Mesendoderm (in vitro differentiated cells): ENCODE measurements around the gene STK33.
"Not testable (repeated sequence)": the region's sequence is repeated elsewhere in the genome, so short reads cannot be mapped to it uniquely, and the experiment has no call there.

Source experiments
- DNase-seq: peaks from one replicate; pipeline ENCODE4 v3.0.0; 2013
- H2AK5ac ChIP-seq: 2 replicates; pipeline ENCODE4 v1.6.1; 2013; ENCODE audit warnings: low read length, inconsistent platforms
- H2BK120ac ChIP-seq: 2 replicates; pipeline ENCODE4 v1.6.1; 2013; ENCODE audit warnings: low read depth, mild to moderate bottlenecking, low read length, moderate library complexity, mixed read lengths
- H2BK15ac ChIP-seq: replicated peaks from 2 replicates; pipeline ENCODE4 v1.6.1; 2013; ENCODE audit warnings: low read depth, mild to moderate bottlenecking, moderate library complexity
- H2BK5ac ChIP-seq: 2 replicates; pipeline ENCODE4 v1.6.1; 2013; ENCODE audit warnings: low read length, inconsistent platforms
- H3K18ac ChIP-seq: 2 replicates; pipeline ENCODE4 v1.6.1; 2013; ENCODE audit warnings: mild to moderate bottlenecking, low read length, mixed read lengths
- H3K23ac ChIP-seq: one replicate; pipeline ENCODE4 v1.6.1; 2013; ENCODE audit warnings: low read length
- H3K27ac ChIP-seq: 2 replicates; pipeline ENCODE4 v1.5.1; 2013; ENCODE audit warnings: low read depth, mild to moderate bottlenecking, inconsistent platforms, low read length, moderate library complexity
- H3K27me3 ChIP-seq: 2 replicates; pipeline ENCODE4 v1.6.1; 2013; ENCODE audit warnings: low read length, control low read depth, mild to moderate bottlenecking, inconsistent platforms; ENCODE audit not compliant: insufficient read depth, poor library complexity
- H3K36me3 ChIP-seq: 2 replicates; pipeline ENCODE4 v1.6.1; 2013; ENCODE audit warnings: low read length, inconsistent platforms; ENCODE audit not compliant: control insufficient read depth, insufficient read depth
- H3K4ac ChIP-seq: one replicate; pipeline ENCODE4 v1.6.1; 2013; ENCODE audit warnings: low read depth, mild to moderate bottlenecking, low read length, moderate library complexity
- H3K4me1 ChIP-seq: 2 replicates; pipeline ENCODE4 v1.6.1; 2013; ENCODE audit warnings: low read depth, low read length, inconsistent platforms; ENCODE audit not compliant: control insufficient read depth
- H3K4me2 ChIP-seq: 2 replicates; pipeline ENCODE4 v1.6.1; 2013; ENCODE audit warnings: low read length
- H3K4me3 ChIP-seq: 2 replicates; pipeline ENCODE4 v1.5.1; 2013; ENCODE audit warnings: mild to moderate bottlenecking, low read length
- H3K56ac ChIP-seq: one replicate; pipeline ENCODE4 v1.6.1; 2013; ENCODE audit warnings: low read length
- H3K79me1 ChIP-seq: 2 replicates; pipeline ENCODE4 v1.6.1; 2013; ENCODE audit warnings: low read length, inconsistent platforms
- H3K79me2 ChIP-seq: 2 replicates; pipeline ENCODE4 v1.6.1; 2013; ENCODE audit warnings: mild to moderate bottlenecking, low read length; ENCODE audit not compliant: control insufficient read depth, insufficient read depth
- H3K9ac ChIP-seq: 2 replicates; pipeline ENCODE4 v1.6.1; 2013; ENCODE audit warnings: low read length, inconsistent platforms
- H4K5ac ChIP-seq: one replicate; pipeline ENCODE4 v1.6.1; 2013; ENCODE audit warnings: low read length
- H4K8ac ChIP-seq: one replicate; pipeline ENCODE4 v1.6.1; 2013; ENCODE audit warnings: low read depth, mild to moderate bottlenecking, control low read depth, low read length, moderate library complexity
- WGBS: extraction: QIAGEN DNeasy Blood & Tissue Kit; methylation state at CpG from one replicate; pipeline ENCODE4 v1.1.7; 2013; ENCODE audit warnings: low lambda C conversion rate, missing lambda C conversion rate; ENCODE audit not compliant: insufficient coverage; ENCODE audit errors: extremely low coverage; 5-methylcytosine and 5-hydroxymethylcytosine counted together

The STK33 gene

DNA sequence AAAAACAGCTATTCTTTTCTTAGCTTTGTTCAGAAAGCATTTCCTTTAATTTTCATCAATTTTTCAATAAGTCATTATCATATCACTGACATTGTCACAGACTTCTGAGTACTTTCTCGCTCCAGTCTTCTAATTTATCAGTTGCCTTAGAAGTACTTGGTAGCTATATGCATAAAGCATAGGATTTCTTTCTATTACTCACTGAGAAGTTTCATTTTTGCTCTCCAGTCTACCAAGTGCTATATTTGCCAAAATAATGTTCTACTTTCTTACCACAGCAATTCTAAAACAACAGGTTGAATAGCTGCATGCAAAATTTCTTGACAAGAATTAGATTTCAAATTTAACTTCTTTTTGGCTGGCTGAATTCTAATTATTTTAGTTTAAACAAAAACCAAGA is 116.3 kb downstream of the STK33 start:
- Histone ChIP-seq H3K27ac (no peak overlapping the region), H3K79me2 (no peaks in the 10 kb centered on the region), H3K4me2 (no peak overlapping the region), H3K4me1 (no peaks in the 10 kb centered on the region), H3K56ac (no peak overlapping the region), H2AK5ac (no peak overlapping the region), H3K79me1 (no peaks in the 10 kb centered on the region), H2BK5ac (no peak overlapping the region), H3K36me3 (no peaks in the 10 kb centered on the region), H2BK15ac (no peak overlapping the region), H3K27me3 (no peaks in the 10 kb centered on the region), H3K9ac (no peak overlapping the region), H4K5ac (no peak overlapping the region), H3K4ac (no peak overlapping the region), H2BK120ac (no peak overlapping the region), H4K8ac (no peak overlapping the region), H3K4me3 (no peak overlapping the region), H3K18ac (no peak overlapping the region), H3K23ac (no peak overlapping the region)
- no CpG with 5 or more reads among the region's 1 CpG for WGBS
- no peak for DNase-seq

DNA sequence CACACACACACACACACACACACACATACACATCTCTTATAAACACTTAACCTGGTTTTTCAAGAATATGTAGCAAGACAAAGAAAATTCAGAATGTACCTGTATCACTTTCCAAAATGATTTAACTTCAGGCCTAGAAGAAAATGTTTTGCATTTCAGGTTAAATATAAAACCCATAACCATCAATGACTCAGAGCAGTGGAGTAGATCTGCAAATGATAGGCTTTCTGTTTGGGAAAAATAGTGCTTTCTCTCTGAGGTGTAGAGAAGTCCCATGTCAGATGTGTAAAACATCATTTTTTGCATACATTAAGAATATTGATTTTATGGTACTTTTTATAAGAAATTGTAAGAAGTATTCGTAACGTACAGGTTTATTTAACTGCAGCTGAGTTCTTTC is 116.9 kb downstream of the STK33 start:
- no peak overlapping the region for H3K23ac ChIP-seq
- H2BK120ac ChIP-seq = no peak overlapping the region
- H2BK5ac ChIP-seq = no peak overlapping the region
- H2AK5ac ChIP-seq = no peak overlapping the region
- no peak overlapping the region for H3K4me3 ChIP-seq
- WGBS = 100% methylated on average over 2 of the region's 2 CpGs
- no peak overlapping the region for H3K27ac ChIP-seq
- H2BK15ac ChIP-seq = no peak overlapping the region
- H3K4ac ChIP-seq = no peak overlapping the region
- H3K4me1 ChIP-seq = no peaks in the 10 kb centered on the region
- H3K56ac ChIP-seq = no peak overlapping the region
- H3K9ac ChIP-seq = no peak overlapping the region
- no peaks in the 10 kb centered on the region for H3K79me2 ChIP-seq
- no peak for DNase-seq
- H3K79me1 ChIP-seq = no peaks in the 10 kb centered on the region
- no peaks in the 10 kb centered on the region for H3K36me3 ChIP-seq
- no peaks in the 10 kb centered on the region for H3K27me3 ChIP-seq
- no peak overlapping the region for H4K5ac ChIP-seq
- H3K4me2 ChIP-seq = no peak overlapping the region
- H3K18ac ChIP-seq = no peak overlapping the region
- no peak overlapping the region for H4K8ac ChIP-seq

DNA sequence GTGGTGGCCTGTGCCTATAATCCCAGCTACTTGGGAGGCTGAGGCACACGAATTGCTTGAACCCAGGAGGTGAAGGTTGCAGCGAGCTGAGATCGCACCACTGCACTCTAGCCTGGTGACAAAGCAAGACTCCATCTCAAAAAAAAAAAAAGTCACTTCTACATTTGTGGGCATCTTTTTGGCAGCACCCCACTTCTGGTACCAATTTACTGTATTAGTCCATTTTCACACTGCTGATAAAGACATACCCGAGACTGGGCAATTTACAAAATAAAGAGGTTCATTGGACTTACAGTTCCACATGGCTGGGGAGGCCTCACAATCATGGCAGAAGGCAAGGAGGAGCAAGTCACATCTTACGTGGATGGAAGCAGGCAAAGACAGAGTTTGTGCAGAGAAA is 126.2 kb downstream of the STK33 start:
- H2BK15ac ChIP-seq, H2AK5ac ChIP-seq, H3K4me1 ChIP-seq, H3K79me2 ChIP-seq, H3K9ac ChIP-seq, H3K36me3 ChIP-seq, H3K27me3 ChIP-seq, H4K5ac ChIP-seq, H2BK5ac ChIP-seq, H4K8ac ChIP-seq, H3K4ac ChIP-seq, H3K56ac ChIP-seq, DNase-seq, H3K79me1 ChIP-seq, H3K4me2 ChIP-seq, H2BK120ac ChIP-seq, H3K4me3 ChIP-seq, H3K18ac ChIP-seq, H3K23ac ChIP-seq, H3K27ac ChIP-seq: not testable (repeated sequence)
- no CpG with 5 or more reads among the region's 5 CpGs for WGBS

DNA sequence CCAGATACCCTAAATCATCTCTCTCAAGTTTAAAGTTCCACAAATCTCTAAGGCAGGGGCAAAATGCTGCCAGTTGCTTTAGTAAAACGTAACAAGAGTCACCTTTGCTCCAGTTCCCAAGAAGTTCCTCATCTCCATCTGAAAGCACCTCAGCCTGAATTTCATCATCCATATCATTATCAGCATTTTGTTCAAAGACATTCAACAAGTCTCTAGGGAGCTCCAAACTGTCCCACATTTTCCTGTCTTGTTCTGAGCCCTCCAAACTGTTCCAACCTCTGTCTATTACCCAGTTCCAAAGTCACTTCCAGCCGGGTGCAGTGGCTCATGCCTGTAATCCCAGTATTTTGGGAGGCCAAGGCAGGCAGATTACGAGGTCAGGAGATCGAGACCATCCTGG is 126.7 kb downstream of the STK33 start:
- not testable (repeated sequence) for H4K5ac ChIP-seq, H3K9ac ChIP-seq, H2BK5ac ChIP-seq, H3K4me1 ChIP-seq, H4K8ac ChIP-seq, H2AK5ac ChIP-seq, H3K4me2 ChIP-seq, H3K4ac ChIP-seq, H3K79me2 ChIP-seq, H3K56ac ChIP-seq, H3K27ac ChIP-seq, H3K18ac ChIP-seq, H2BK120ac ChIP-seq, DNase-seq, H3K36me3 ChIP-seq, H3K27me3 ChIP-seq, H3K23ac ChIP-seq, H3K79me1 ChIP-seq, H3K4me3 ChIP-seq, H2BK15ac ChIP-seq
- no CpG with 5 or more reads among the region's 4 CpGs for WGBS

DNA sequence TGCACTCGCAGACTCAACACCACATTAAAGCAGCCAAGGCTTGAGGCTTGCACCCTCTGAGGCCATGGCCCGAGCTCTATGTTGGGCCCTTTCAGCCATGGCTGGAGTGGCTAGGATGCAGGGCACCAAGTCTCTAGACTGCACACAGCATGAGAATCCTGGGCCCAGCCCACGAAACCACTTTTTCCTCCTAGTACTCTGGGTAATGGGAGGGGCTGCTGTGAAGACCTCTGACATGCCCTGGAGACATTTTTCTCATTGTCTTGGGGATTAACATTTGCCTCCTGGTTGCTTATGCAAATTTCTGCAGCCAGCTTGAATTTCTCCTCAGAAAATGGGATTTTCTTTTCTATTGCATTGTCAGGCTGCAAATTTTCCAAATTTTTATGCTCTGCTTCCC is 127.1 kb downstream of the STK33 start:
- H2BK5ac ChIP-seq, H3K36me3 ChIP-seq, H3K4me3 ChIP-seq, H3K23ac ChIP-seq, H3K18ac ChIP-seq, H2BK15ac ChIP-seq, H3K27ac ChIP-seq, H3K4me1 ChIP-seq, H2AK5ac ChIP-seq, H3K79me1 ChIP-seq, H4K5ac ChIP-seq, H2BK120ac ChIP-seq, H4K8ac ChIP-seq, H3K4me2 ChIP-seq, H3K56ac ChIP-seq, H3K9ac ChIP-seq, H3K4ac ChIP-seq, H3K27me3 ChIP-seq, H3K79me2 ChIP-seq: not testable (repeated sequence)
- DNase-seq = peak; percentile 29
- no CpG with 5 or more reads among the region's 3 CpGs for WGBS

DNA sequence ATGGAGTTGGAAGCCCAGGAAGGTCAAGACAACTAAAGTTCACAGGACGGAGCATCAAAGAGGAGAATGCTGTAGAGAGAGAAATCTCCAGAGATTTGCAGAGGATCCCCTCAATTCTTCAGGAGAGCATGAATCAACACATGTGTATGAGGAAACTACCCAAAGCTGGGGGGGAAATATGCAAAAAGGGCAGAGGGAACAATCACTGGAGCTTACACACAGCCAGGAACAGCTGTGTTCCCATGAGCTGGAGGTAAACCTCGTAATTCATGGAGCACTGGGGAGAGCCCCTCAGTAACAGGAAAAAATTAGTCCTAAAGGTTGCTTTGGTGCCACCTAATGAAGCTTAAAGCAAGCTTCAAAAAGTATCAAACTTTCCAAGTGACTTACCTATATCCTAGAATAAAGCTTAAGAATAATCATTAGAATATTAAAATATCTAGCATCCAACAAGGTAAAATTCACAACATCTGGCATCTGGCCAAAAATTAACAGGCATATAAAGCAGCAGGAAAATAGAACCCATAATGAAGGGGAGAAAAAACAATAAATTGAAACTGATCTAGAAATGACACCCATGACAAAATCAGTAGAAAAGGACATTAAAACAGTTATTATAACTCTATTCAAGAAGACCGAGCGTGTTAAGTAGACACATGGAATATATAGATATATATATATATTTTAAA is 134.2 kb downstream of the STK33 start:
- no peak overlapping the region for H3K56ac ChIP-seq
- no peak overlapping the region for H3K4me2 ChIP-seq
- no peak overlapping the region for H2AK5ac ChIP-seq
- H3K79me1 ChIP-seq = no peaks in the 10 kb centered on the region
- H4K8ac ChIP-seq = no peak overlapping the region
- H3K18ac ChIP-seq = no peak overlapping the region
- H2BK5ac ChIP-seq = no peak overlapping the region
- H3K36me3 ChIP-seq = no peaks in the 10 kb centered on the region
- no peak overlapping the region for H4K5ac ChIP-seq
- H3K27me3 ChIP-seq = no peaks in the 10 kb centered on the region
- no peak overlapping the region for H3K27ac ChIP-seq
- no peak overlapping the region for H3K23ac ChIP-seq
- no peak for DNase-seq
- H3K4me3 ChIP-seq = no peak overlapping the region
- H3K4ac ChIP-seq = no peak overlapping the region
- no CpG with 5 or more reads among the region's 4 CpGs for WGBS
- H2BK15ac ChIP-seq = no peak overlapping the region
- no peak overlapping the region for H3K9ac ChIP-seq
- no peaks in the 10 kb centered on the region for H3K4me1 ChIP-seq
- H3K79me2 ChIP-seq = no peaks in the 10 kb centered on the region
- no peak overlapping the region for H2BK120ac ChIP-seq
